ENCODE data around the gene PODNL1. TPM values are rescaled to one million over a fixed set of nuclear protein-coding genes. Genes with fewer than 3 reads are reported as not detected.

PODNL1 gene
- total RNA-seq, 1 experiment from 2014 or later = not detected

DNA sequence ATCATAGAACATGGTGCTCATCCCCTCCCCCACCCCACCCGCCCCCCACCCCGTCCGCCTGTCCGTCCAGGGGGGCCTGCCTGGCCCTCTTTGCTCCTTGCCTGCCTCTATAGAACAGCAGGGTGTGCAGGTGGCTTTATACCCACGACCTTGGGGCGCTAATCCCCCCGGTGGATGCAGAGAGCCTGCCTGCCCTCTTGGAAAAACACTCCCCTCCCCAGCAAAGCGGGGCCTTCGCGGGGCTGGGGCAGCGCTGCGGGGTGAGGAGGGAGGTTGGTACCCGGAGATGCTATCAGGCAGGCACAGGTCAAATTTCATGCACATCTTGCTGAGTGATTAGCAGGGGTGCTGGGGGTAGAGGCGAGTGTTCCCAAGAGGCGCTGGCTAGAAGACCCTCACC, 46.0 kb upstream of the PODNL1 start:
- TF ChIP-seq, protein P1, sequence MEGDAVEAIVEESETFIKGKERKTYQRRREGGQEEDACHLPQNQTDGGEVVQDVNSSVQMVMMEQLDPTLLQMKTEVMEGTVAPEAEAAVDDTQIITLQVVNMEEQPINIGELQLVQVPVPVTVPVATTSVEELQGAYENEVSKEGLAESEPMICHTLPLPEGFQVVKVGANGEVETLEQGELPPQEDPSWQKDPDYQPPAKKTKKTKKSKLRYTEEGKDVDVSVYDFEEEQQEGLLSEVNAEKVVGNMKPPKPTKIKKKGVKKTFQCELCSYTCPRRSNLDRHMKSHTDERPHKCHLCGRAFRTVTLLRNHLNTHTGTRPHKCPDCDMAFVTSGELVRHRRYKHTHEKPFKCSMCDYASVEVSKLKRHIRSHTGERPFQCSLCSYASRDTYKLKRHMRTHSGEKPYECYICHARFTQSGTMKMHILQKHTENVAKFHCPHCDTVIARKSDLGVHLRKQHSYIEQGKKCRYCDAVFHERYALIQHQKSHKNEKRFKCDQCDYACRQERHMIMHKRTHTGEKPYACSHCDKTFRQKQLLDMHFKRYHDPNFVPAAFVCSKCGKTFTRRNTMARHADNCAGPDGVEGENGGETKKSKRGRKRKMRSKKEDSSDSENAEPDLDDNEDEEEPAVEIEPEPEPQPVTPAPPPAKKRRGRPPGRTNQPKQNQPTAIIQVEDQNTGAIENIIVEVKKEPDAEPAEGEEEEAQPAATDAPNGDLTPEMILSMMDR (IDR thresholded peaks at IDR 0.05; ENCODE audit: insufficient read depth in 1 of 2, low read depth in 1 of 2, low read length in 1 of 2, severe bottlenecking in 1 of 2, unreplicated experiment in 1 of 2) = no peak
- H3K4me3 Mint-ChIP-seq (ENCODE audit: unreplicated experiment) = no peak overlapping the region
- H3K4me1 ChIP-seq = peaks cover 6% of the 10 kb centered on the region; the same call in 1 of the 2 replicates
- no peaks in the 10 kb centered on the region for H3K27me3 Mint-ChIP-seq (ENCODE audit: insufficient read depth, unreplicated experiment)
- no TSS peak for BruUV-seq (replicated peaks)
- DNase-seq = no peak
- H3K36me3 ChIP-seq (ENCODE audit: control insufficient read depth, insufficient read depth, low read length) = no peaks in the 10 kb centered on the region; the same call in 1 of the 2 replicates
- peaks cover 15% of the 10 kb centered on the region for H3K36me3 Mint-ChIP-seq (ENCODE audit: insufficient read depth, unreplicated experiment)
- no peak overlapping the region for H3K4me3 ChIP-seq (ENCODE audit: low read depth, low read length)
- no peaks in the 10 kb centered on the region for H3K9me3 Mint-ChIP-seq (ENCODE audit: unreplicated experiment)
- intact Hi-C loops (cut with micrococcal nuclease; ENCODE audit: unreplicated experiment) = no loop called here
- no peaks in the 10 kb centered on the region for H3K9me3 ChIP-seq
- POLR2A ChIA-PET = no interaction called here
- CTCF ChIA-PET = no interaction called here
- H3K4me1 Mint-ChIP-seq (ENCODE audit: low read depth, unreplicated experiment) = peaks cover 4% of the 10 kb centered on the region
- H3K27me3 ChIP-seq (replicated peaks; ENCODE audit: control insufficient read depth, insufficient read depth, low read length) = no peaks in the 10 kb centered on the region
- H3K27ac Mint-ChIP-seq (ENCODE audit: unreplicated experiment) = no peak overlapping the region

GRCh38 chr19:13983213-13983889, 45.1 kb upstream of the PODNL1 start:
- POLR2A ChIA-PET = no interaction called here

DNA sequence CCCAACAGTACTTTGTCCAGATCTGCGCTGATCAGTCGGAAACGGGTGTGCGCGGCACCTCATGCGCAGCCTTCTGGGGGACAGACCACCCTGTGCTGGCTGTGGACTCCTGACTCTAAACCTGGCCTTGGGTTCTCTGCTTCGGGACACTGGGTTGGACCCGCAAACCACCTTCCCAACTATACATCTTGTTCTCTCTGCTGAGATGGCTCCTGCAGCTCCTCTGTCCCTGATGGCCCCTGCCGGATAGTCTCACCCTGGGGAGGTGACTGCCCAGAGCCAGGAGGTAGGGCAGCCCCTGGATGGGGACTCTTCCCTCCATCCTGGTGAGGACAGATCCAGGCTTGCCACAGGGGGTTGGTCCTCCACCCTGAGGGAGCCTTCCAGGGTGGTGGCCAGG, 44.6 kb upstream of the PODNL1 start:
- Mint-ChIP-seq H3K4me3 (ENCODE audit: unreplicated experiment) (no peak overlapping the region), H3K4me1 (ENCODE audit: low read depth, unreplicated experiment) (no peaks in the 10 kb centered on the region), H3K27me3 (ENCODE audit: insufficient read depth, unreplicated experiment) (no peaks in the 10 kb centered on the region), H3K36me3 (ENCODE audit: insufficient read depth, unreplicated experiment) (peaks cover 15% of the 10 kb centered on the region), H3K9me3 (ENCODE audit: unreplicated experiment) (no peaks in the 10 kb centered on the region), H3K27ac (ENCODE audit: unreplicated experiment) (no peak overlapping the region)
- Histone ChIP-seq H3K4me1 (peaks cover 11% of the 10 kb centered on the region), H3K4me3 (ENCODE audit: low read depth, low read length) (no peak overlapping the region), H3K9me3 (no peaks in the 10 kb centered on the region), H3K27me3 (replicated peaks; ENCODE audit: control insufficient read depth, insufficient read depth, low read length) (no peaks in the 10 kb centered on the region), H3K36me3 (ENCODE audit: control insufficient read depth, insufficient read depth, low read length) (no peaks in the 10 kb centered on the region; the same call in 1 of the 2 replicates)
- DNase-seq = no peak
- intact Hi-C loops (cut with micrococcal nuclease; ENCODE audit: unreplicated experiment) = no loop called here
- no TSS peak for BruUV-seq (replicated peaks)
- CTCF ChIA-PET = no interaction called here
- POLR2A ChIA-PET = no interaction called here
- TF ChIP-seq, protein P1 (IDR thresholded peaks at IDR 0.05; ENCODE audit: insufficient read depth in 1 of 2, low read depth in 1 of 2, low read length in 1 of 2, severe bottlenecking in 1 of 2, unreplicated experiment in 1 of 2) = no peak

More at GRCh38 chr19:13983213-13983889, 45.1 kb upstream of the PODNL1 start:
- TF ChIP-seq, protein P1 (IDR thresholded peaks at IDR 0.05; ENCODE audit: insufficient read depth in 1 of 2, low read depth in 1 of 2, low read length in 1 of 2, severe bottlenecking in 1 of 2, unreplicated experiment in 1 of 2) = no peak
- no peaks in the 10 kb centered on the region for H3K9me3 Mint-ChIP-seq (ENCODE audit: unreplicated experiment)
- H3K4me1 Mint-ChIP-seq (ENCODE audit: low read depth, unreplicated experiment) = no peaks in the 10 kb centered on the region
- DNase-seq = no peak
- intact Hi-C loops (cut with micrococcal nuclease; ENCODE audit: unreplicated experiment) = no loop called here
- H3K36me3 Mint-ChIP-seq (ENCODE audit: insufficient read depth, unreplicated experiment) = peaks cover 9% of the 10 kb centered on the region
- no peak overlapping the region for H3K27ac Mint-ChIP-seq (ENCODE audit: unreplicated experiment)
- no TSS peak for BruUV-seq (replicated peaks)
- H3K27me3 ChIP-seq (replicated peaks; ENCODE audit: control insufficient read depth, insufficient read depth, low read length) = no peaks in the 10 kb centered on the region
- H3K4me3 Mint-ChIP-seq (ENCODE audit: unreplicated experiment) = no peak overlapping the region
- CTCF ChIA-PET = no interaction called here
- no peaks in the 10 kb centered on the region; the same call in 1 of the 2 replicates for H3K36me3 ChIP-seq (ENCODE audit: control insufficient read depth, insufficient read depth, low read length)
- H3K9me3 ChIP-seq = no peaks in the 10 kb centered on the region
- H3K27me3 Mint-ChIP-seq (ENCODE audit: insufficient read depth, unreplicated experiment) = no peaks in the 10 kb centered on the region
- H3K4me3 ChIP-seq (ENCODE audit: low read depth, low read length) = no peak overlapping the region
- peaks cover 6% of the 10 kb centered on the region; the same call in 1 of the 2 replicates for H3K4me1 ChIP-seq

Data from Caco-2 (cell line).